Neural cell (in vitro differentiated cells): ENCODE measurements around the gene KCND2.

ENCODE experiments used
- CTCF ChIP-seq: fragments of 450-650 bp; IDR thresholded peaks from 2 replicates; pipeline ENCODE4 v1.5.1; 2014; ENCODE audit warnings: antibody characterized with exemption, mild to moderate bottlenecking, moderate library complexity; ENCODE audit not compliant: poor library complexity, severe bottlenecking
- EZH2 ChIP-seq: fragments of 200-600, 300-800 bp; shearing (Covaris generic), sonication (generic); IDR thresholded peaks from 2 replicates; pipeline ENCODE4 v1.6.1; 2014; ENCODE audit warnings: antibody characterized with exemption, low read length, borderline replicate concordance, mild to moderate bottlenecking; ENCODE audit not compliant: insufficient read depth, poor library complexity, severe bottlenecking
- POLR2AphosphoS5 ChIP-seq: IDR thresholded peaks from 2 replicates; pipeline ENCODE4 v1.6.1; 2012
- RAD21 ChIP-seq: fragments of 450-650 bp; conservative IDR thresholded peaks from 2 replicates; pipeline ENCODE4 v1.6.1; 2014; ENCODE audit warnings: antibody characterized with exemption, mild to moderate bottlenecking, moderate library complexity
- REST ChIP-seq: IDR thresholded peaks from 2 replicates; pipeline ENCODE4 v1.6.1; 2012; ENCODE audit warnings: borderline replicate concordance

- TF ChIP-seq RAD21 (no peak), CTCF (no peak), POLR2AphosphoS5 (no peak), REST (no peak), EZH2 (no peak)
Observed at GRCh38 chr7:120259386-120259785, 13.6 kb upstream of the KCND2 start.
